K562 (cell line): ENCODE measurements around the gene ERBB3. TPM values are rescaled to one million over a fixed set of nuclear protein-coding genes. Genes with fewer than 3 reads are reported as not detected.
A peak's percentile ranks its signal among the peaks of the same experiment; 100 is the strongest.

Source experiments
- AFF1 ChIP-seq, 2 experiments: fragments of 450-650 bp; IDR thresholded peaks; 2 replicates each; pipeline ENCODE4 v1.6.1; 2018; ENCODE audit warnings: mild to moderate bottlenecking in 2 of 2, low read depth in 1 of 2; ENCODE audit not compliant: partially characterized antibody in 2 of 2
- AFF4 ChIP-seq: sonication (generic); formaldehyde crosslinking; IDR thresholded peaks from 2 replicates; pipeline ENCODE4 v1.8.0; 2023; ENCODE audit warnings: mild to moderate bottlenecking, missing genetic modification reagents
- HBP1 ChIP-seq: fragments of 450-650 bp; formaldehyde crosslinking; IDR thresholded peaks from 2 replicates; pipeline ENCODE4 v1.4.0; 2022; ENCODE audit warnings: missing genetic modification characterization
- RERE ChIP-seq: sonication (generic); formaldehyde crosslinking; IDR thresholded peaks from 2 replicates; pipeline ENCODE4 v1.8.0; 2023; ENCODE audit warnings: missing genetic modification reagents, mild to moderate bottlenecking, borderline replicate concordance
- TRIM24 ChIP-seq, 2 experiments: fragments of 450-650 bp; IDR thresholded peaks; 2 replicates each; pipeline ENCODE4 v1.6.1; 2016
- polyA plus RNA-seq, 8 experiments: library from polyadenylated mRNA; depleted of rRNA in 4 of 8; stranded (reverse) in 5 of 8; unstranded in 3 of 8; fragments of >200 nt; fragmentation: Nextera tagmentation in 2 of 8; fragmentation: Illumina TruSeq in 1 of 8; extraction: Ambion mirVana in 2 of 8; extraction: Trizol in 1 of 8; gene quantifications; 2 replicates each; pipeline versions ENCODE4 v1.2.1 to v1.2.3, GENCODE V29; 2011 to 2014; ENCODE audit warnings: inconsistent platforms in 1 of 8, missing spikeins in 1 of 8
- total RNA-seq, 7 experiments: library from RNA; depleted of rRNA in 6 of 7; stranded (reverse); fragments of >200 nt in 6 of 7; fragmentation: Illumina TruSeq in 2 of 7; extraction: Trizol in 2 of 7; gene quantifications; 2 replicates each; pipeline versions ENCODE4 v1.2.1 to v1.2.3, GENCODE V29; 2011 to 2021; ENCODE audit warnings: low replicate concordance in 1 of 7

ERBB3 gene
- total and polyA plus RNA-seq, 9 of the 15 experiments (the other 6 are each of a cell fraction or from before 2014, with no cell fraction given): 1.5 to 5.4 (median 3.8) TPM

- TF ChIP-seq AFF1 (IDR thresholded peaks at IDR 0.05; ENCODE audit: low read depth in 1 of 2, partially characterized antibody in 2 of 2) (no peak), AFF4 (0 out of 2 replicates have a peak, but pooled peaks have one; percentile 13), TRIM24 (IDR thresholded peaks at IDR 0.05) (no peak), HBP1 (CRISPR knock-in tag) (no peak), RERE (no peak)
These were observed 38.9 kb upstream of the ERBB3 start (continued) for GRCh38 chr12:56040963-56041551.
